Measurements from ENCODE around the gene STX10. TPM values are rescaled to one million over a fixed set of nuclear protein-coding genes. Genes with fewer than 3 reads are reported as not detected.
A peak's percentile ranks its signal among the peaks of the same experiment; 100 is the strongest.

Gene STX10
- total and polyA plus RNA-seq, 9 of the 15 experiments (the other 6 are each of a cell fraction or from before 2014, with no cell fraction given): 0.51 to 66.3 (median 31.0) TPM

DNA sequence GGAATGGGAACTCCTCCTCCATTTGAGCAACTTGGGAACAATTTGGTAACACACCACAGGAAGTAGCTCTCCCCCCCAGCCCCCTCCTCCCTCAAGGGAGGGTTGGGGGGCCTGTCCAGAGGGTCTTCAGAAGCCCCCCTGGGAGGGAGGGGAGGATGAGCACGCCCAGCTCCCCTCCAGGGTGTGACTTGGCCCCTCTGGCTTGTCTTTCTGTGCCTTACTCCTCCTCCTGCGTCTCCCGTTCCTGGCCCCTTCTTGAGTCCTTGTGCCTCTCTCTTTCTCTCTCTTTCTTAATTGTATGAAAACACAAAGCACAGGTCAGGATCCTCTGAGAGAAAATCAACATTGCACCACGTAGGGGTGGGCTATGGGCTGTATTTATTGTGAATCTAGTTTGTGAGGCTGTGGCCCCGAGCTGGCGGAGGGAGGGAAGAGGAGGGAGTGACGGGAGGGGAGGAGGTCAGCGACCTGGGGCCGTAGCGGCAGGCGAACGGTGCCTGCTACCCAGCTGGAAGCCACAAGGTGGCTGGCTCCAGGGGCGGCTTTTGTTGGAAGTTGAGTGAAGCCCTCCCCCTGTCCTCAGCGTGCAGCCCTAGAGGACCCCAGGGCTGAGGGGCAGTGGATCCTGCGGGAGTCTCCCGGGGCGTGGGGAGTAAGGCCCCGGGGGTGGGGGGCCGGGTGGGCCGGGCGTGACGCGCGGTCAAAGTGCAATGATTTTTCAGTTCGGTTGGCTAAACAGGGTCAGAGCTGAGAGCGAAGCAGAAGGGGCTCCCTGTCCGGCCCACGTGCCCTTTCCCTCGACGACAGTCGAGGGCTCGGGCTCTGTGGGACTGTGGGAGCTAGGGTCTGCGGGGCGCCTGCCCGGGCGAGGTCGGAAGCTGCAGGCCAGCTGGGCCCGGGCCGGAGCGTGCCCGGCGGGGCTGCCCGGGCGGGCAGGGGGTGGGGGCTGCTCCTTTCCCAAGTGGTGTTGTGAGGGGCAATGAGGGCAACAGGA is 53.9 kb downstream of the STX10 start (continued):
- 0 out of 4 replicates have a peak, but pooled peaks of 1 of the 2 experiments have one; percentile 7 for TF ChIP-seq TBL1XR1 (IDR thresholded peaks at IDR 0.05; ENCODE audit: low read length in 2 of 2)
- TF ChIP-seq ZNF134 (CRISPR knock-in tag; conservative IDR thresholded peaks at IDR 0.05): no peak
- TF ChIP-seq BCL6 (CRISPR knock-in tag; IDR thresholded peaks at IDR 0.05): no peak
- no peak for TF ChIP-seq ZNF551 (CRISPR knock-in tag; IDR thresholded peaks at IDR 0.05)
- peak; percentile 48; the same call in 1 of the 2 replicates for TF ChIP-seq ZFX (CRISPR knock-in tag; IDR thresholded peaks at IDR 0.05)
- TF ChIP-seq BRD4 (IDR thresholded peaks at IDR 0.05): no peak
- TF ChIP-seq, protein P1, sequence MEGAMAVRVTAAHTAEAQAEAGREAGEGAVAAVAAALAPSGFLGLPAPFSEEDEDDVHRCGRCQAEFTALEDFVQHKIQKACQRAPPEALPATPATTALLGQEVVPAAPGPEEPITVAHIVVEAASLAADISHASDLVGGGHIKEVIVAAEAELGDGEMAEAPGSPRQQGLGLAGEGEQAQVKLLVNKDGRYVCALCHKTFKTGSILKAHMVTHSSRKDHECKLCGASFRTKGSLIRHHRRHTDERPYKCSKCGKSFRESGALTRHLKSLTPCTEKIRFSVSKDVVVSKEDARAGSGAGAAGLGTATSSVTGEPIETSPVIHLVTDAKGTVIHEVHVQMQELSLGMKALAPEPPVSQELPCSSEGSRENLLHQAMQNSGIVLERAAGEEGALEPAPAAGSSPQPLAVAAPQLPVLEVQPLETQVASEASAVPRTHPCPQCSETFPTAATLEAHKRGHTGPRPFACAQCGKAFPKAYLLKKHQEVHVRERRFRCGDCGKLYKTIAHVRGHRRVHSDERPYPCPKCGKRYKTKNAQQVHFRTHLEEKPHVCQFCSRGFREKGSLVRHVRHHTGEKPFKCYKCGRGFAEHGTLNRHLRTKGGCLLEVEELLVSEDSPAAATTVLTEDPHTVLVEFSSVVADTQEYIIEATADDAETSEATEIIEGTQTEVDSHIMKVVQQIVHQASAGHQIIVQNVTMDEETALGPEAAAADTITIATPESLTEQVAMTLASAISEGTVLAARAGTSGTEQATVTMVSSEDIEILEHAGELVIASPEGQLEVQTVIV (CRISPR knock-in tag; IDR thresholded peaks at IDR 0.05; ENCODE audit: borderline replicate concordance): no peak
- no peak for TF ChIP-seq NR4A1 (CRISPR knock-in tag; IDR thresholded peaks at IDR 0.05)
- 0 out of 2 replicates have a peak, but pooled peaks have one; percentile 23 for TF ChIP-seq NR4A1 (tag; IDR thresholded peaks at IDR 0.05)
- no peak for TF ChIP-seq CHD4 (IDR thresholded peaks at IDR 0.05; ENCODE audit: insufficient read depth, insufficient replicate concordance, low read depth, low read length, poor library complexity, severe bottlenecking)
- TF ChIP-seq TRIM24 (IDR thresholded peaks at IDR 0.05): 0 out of 4 replicates have a peak, but pooled peaks of 1 of the 2 experiments have one; percentile 27
- TF ChIP-seq, protein P2, sequence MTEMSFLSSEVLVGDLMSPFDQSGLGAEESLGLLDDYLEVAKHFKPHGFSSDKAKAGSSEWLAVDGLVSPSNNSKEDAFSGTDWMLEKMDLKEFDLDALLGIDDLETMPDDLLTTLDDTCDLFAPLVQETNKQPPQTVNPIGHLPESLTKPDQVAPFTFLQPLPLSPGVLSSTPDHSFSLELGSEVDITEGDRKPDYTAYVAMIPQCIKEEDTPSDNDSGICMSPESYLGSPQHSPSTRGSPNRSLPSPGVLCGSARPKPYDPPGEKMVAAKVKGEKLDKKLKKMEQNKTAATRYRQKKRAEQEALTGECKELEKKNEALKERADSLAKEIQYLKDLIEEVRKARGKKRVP (CRISPR knock-in tag; IDR thresholded peaks at IDR 0.05): 0 out of 2 replicates have a peak, but pooled peaks have one; percentile 7
- TF ChIP-seq CHD2 (IDR thresholded peaks at IDR 0.05; ENCODE audit: low read depth, low read length): no peak
- TF ChIP-seq RBM34 (IDR thresholded peaks at IDR 0.05; ENCODE audit: borderline replicate concordance, insufficient read depth, low read length): no peak
- no peak for TF ChIP-seq NR3C1 (CRISPR knock-in tag; IDR thresholded peaks at IDR 0.05)
- TF ChIP-seq, protein P3, sequence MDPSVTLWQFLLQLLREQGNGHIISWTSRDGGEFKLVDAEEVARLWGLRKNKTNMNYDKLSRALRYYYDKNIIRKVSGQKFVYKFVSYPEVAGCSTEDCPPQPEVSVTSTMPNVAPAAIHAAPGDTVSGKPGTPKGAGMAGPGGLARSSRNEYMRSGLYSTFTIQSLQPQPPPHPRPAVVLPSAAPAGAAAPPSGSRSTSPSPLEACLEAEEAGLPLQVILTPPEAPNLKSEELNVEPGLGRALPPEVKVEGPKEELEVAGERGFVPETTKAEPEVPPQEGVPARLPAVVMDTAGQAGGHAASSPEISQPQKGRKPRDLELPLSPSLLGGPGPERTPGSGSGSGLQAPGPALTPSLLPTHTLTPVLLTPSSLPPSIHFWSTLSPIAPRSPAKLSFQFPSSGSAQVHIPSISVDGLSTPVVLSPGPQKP (CRISPR knock-in tag; IDR thresholded peaks at IDR 0.05): no peak
- TF ChIP-seq, protein P4, sequence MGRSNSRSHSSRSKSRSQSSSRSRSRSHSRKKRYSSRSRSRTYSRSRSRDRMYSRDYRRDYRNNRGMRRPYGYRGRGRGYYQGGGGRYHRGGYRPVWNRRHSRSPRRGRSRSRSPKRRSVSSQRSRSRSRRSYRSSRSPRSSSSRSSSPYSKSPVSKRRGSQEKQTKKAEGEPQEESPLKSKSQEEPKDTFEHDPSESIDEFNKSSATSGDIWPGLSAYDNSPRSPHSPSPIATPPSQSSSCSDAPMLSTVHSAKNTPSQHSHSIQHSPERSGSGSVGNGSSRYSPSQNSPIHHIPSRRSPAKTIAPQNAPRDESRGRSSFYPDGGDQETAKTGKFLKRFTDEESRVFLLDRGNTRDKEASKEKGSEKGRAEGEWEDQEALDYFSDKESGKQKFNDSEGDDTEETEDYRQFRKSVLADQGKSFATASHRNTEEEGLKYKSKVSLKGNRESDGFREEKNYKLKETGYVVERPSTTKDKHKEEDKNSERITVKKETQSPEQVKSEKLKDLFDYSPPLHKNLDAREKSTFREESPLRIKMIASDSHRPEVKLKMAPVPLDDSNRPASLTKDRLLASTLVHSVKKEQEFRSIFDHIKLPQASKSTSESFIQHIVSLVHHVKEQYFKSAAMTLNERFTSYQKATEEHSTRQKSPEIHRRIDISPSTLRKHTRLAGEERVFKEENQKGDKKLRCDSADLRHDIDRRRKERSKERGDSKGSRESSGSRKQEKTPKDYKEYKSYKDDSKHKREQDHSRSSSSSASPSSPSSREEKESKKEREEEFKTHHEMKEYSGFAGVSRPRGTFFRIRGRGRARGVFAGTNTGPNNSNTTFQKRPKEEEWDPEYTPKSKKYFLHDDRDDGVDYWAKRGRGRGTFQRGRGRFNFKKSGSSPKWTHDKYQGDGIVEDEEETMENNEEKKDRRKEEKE (IDR thresholded peaks at IDR 0.05; ENCODE audit: borderline replicate concordance in 1 of 2, control insufficient read depth in 1 of 2, low read depth in 2 of 2, low read length in 1 of 2): no peak
- no peak for TF ChIP-seq SP2 (IDR thresholded peaks at IDR 0.05; ENCODE audit: extremely low read depth, low read depth, low read length, poor library complexity, severe bottlenecking)

All from K562 (cell line).